GM12872 (cell line): ENCODE data around the gene HDAC4.

Experiments used
- TF ChIP-seq, protein P1 (sequence below): IDR thresholded peaks from 3 replicates; pipeline ENCODE4 v1.5.1; 2011; ENCODE audit warnings: low read depth, mild to moderate bottlenecking, low read length, moderate library complexity; ENCODE audit not compliant: insufficient read depth

The HDAC4 gene

DNA sequence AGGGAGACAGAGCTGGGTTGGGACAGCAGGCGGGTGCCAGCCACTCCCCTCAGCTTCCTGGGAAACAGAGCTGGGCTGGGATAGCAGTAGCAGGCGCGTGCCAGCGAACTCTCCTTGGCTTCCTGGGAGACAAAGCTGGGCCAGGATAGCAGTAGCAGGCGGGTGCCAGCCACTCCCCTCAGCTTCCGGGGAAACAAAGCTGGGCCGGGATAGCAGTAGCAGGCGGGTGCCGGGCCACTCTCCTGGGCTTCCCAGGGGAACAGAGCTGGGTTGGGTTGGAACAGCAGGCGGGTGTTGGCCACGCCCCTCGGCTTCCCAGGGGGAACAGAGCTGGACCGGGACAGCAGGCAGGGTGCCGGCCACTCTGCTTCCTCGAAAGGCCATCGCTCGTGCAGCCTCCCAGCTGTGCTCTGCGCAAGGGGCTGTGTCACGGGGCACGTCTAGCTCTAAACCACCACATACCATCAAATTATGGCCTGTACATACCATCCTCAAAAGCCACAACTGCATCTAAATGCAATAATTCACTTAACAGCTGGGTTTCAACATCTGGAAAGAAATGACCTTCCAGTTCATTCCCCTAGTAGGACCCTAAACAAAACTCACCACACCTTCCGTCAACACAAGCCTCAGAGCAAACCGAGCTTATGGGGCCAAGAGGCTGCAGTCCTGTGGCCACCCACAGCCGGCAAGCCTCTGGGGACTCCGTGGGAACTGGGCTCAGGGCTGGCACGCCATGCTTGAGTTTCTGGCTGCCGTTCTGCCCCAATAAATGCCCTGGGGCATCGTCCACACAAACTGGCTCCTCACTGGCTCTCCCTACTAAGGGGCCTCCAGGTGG is 324.7 kb downstream of the HDAC4 start:
- TF ChIP-seq, protein P1, sequence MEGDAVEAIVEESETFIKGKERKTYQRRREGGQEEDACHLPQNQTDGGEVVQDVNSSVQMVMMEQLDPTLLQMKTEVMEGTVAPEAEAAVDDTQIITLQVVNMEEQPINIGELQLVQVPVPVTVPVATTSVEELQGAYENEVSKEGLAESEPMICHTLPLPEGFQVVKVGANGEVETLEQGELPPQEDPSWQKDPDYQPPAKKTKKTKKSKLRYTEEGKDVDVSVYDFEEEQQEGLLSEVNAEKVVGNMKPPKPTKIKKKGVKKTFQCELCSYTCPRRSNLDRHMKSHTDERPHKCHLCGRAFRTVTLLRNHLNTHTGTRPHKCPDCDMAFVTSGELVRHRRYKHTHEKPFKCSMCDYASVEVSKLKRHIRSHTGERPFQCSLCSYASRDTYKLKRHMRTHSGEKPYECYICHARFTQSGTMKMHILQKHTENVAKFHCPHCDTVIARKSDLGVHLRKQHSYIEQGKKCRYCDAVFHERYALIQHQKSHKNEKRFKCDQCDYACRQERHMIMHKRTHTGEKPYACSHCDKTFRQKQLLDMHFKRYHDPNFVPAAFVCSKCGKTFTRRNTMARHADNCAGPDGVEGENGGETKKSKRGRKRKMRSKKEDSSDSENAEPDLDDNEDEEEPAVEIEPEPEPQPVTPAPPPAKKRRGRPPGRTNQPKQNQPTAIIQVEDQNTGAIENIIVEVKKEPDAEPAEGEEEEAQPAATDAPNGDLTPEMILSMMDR, result no peak

DNA sequence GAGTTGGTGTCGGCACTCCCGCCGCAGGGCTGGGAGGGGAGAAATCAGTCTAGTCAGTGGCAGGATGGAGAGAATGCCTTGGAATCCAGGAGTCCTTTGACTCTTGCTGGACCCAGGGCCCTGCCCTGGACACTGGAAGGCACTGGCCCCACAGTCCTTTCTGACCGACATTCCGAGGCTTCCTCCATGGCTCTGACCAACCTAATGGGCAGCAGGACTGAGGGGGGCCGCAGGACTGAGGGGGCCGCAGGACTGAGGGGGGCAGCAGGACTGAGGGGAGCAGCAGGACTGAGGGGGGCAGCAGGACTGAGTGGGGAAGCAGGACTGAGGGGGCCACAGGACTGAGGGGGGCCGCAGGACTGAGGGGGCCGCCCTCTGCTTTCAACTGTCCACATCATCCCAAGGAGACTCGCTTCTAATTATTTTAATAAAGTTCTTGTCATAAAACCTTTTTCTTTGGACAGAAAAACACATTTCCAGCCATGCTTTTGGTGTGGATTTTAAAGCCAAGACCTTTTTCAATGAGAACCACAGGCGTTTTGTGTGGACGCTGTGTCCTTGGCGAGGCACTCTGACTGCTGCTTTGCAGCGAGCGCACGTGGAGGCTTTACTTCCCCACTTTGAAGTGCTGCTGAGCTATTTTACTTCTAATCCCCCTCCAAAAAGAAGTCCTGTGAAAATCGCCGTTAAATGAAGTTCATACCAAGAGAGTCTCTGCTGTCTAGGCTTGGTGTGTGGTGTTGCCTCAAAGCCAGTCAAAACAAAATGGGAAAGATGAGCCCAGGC is 326.9 kb downstream of the HDAC4 start:
- TF ChIP-seq, protein P1, result no peak

DNA sequence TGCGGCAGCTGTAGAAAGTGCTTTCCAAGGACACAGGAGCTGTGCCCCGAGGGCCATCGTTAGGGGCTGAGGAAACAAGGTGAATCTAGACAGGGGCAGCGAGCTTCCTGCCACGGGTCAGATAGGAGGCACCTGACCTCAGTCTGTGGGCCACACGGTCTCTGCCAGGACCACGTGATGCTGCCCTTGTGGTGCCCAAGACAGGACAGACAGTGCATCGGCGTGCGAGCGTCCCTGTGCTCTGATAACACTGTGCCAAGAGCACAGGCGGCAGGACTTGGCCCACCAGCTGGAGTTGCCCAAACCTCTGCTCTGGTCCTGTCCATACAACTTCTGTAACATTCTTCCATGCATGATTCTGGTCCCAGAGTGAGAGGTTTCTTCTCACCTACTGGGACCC is 327.6 kb downstream of the HDAC4 start:
- TF ChIP-seq, protein P1, result no peak

DNA sequence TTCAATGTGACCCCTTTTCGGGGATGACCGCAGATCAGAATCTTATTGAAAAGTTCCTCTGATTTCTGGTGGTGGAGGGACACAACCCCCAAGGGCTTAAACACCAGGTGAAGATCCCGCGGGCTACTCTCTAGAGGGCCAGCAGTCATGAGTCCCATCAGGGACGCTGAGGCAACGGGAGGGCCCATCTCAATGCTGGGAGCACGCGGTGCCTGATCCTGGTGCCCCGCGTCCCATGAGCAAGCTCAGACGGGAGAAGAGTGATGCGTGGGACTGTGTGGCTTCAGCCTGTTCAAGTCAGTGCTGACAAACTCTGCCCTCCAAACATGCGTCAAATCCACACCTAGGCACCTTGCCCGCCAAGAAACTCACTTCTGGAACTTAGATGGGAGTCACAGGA is 328.0 kb downstream of the HDAC4 start:
- TF ChIP-seq, protein P1, result no peak

DNA sequence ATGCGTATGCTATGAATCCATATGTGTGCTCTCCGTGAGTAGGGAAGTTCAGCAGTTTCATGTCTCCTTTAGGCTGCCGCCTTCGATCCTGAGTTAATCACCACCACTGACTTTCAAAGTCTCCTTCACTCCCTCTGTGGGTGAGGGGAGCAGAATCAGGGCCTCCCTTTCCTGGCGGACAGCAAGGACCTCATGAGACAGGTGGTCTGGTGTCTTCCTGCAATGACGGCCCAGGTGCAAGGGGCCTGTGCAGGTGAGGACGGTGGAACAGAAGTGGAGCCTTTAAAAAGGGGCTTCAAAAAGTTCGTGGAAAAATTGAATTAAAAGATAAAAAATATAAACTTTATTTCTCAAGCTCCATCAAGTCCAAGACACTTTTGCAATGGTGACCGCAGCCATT is 330.4 kb downstream of the HDAC4 start:
- TF ChIP-seq, protein P1, result no peak

DNA sequence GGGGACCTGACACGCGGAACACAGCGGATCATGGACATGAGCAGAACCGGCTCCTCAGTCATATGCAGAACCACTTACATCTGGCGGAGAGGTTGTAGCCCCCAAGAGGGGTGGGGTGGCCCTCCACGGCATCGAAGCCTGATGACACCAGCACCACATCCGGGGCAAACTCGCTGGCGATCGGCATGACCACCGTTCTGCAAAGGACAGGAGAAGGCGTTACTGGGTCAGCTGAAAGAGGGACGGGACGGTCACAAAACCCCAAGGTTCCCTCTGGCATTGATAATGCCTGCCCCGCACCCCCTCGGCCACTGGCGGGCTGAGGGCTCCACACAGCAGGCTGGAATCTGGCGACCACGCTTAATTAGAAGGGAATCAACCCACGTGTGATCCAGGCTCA is 332.4 kb downstream of the HDAC4 start:
- TF ChIP-seq, protein P1, result no peak

DNA sequence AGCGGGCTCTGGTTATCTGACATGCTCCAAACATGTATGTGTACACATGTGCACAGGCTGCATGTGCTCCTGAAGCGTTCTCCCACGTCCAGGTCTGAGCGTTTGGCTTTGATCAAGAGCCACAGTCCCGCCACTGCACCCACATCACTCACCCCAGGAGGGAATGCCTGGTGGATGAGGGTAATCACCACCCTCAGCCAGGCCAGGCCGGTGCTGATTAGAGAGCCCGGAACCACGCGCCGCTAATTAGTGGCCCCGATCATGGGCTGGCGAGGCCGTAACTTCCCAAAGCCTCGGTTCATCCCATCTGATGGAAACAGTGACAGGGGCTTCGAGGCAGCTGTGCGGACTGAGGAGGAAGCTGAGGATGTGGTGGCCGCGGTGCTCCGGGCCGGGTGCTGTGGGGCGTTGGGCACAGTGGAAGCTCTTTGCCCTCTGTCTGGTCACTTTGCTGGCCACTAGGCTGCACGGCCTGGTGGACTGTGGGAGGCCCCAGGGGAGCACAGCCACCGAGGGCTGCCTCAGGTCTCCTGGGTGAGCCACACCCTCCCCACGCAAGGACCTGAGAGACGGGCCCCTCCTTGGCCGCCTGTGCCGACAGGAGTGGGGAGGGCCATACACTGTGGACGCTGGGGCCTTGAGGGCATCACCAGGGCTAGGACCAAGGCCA is 333.5 kb downstream of the HDAC4 start:
- TF ChIP-seq, protein P1, result no peak
